Activated T-cell treated with anti-CD3 and anti-CD28 coated beads for 48 hours (primary cell): Measurements from ENCODE around the gene TNNI3.

ENCODE experiments used
- DNase-seq: peaks from one replicate; pipeline ENCODE4 v3.0.0-alpha.2; 2020; ENCODE audit warnings: low read depth

The TNNI3 gene

GRCh38 chr19:55146705-55147273 is 10.7 kb downstream of the TNNI3 start:
- DNase-seq, result no peak

DNA sequence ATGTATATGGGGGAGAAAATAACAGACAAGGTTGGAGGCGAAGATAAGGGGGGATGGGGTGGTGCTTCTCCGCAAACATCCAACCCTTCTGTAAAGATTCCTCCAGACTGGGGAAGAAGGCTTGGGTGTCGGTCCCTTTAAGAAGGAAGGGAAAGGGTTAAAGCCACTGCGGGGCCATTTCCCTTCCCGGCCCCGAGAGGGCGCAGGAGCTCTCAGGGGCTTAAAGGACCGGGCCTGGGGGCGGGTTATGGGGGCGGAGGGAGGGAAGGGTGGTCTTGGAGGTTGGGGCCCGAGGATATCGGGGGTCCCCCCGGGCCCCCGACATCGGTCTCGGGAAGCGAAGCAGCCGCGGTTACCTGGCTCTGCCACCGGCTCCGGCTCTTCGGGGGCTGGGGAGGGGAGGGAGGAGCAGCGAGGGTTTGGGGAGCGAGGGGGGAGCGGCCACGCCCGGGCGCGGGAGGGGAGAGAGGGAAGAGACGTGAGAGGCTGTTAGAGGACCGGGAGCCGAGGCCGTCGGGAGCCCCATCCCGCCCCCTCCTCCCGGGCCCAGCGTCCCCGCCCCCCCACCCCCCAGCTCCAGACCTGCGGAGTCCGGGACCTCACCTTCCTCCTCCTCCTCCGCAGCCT is 11.3 kb downstream of the TNNI3 start:
- DNase-seq, result no peak

DNA sequence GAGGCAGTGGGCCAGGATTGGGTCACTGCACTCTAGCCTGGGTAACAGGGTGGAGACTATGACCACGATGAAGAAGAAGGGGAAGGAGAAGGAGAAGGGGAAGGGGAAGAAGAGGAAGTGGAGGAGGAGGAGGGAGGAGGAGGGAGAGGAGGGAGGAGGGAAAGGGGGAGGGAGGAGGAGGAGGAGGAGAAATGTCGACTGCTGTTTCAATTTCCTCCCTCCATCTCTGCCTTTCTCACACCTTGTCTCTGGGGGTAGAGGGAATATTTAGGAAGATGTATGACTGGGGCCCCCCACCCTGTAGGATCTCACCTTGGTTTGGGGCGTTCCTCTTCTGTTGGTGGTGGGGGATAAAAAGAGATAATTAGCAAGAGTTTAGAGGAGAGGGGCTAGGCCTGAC is 12.3 kb downstream of the TNNI3 start:
- DNase-seq, result no peak

DNA sequence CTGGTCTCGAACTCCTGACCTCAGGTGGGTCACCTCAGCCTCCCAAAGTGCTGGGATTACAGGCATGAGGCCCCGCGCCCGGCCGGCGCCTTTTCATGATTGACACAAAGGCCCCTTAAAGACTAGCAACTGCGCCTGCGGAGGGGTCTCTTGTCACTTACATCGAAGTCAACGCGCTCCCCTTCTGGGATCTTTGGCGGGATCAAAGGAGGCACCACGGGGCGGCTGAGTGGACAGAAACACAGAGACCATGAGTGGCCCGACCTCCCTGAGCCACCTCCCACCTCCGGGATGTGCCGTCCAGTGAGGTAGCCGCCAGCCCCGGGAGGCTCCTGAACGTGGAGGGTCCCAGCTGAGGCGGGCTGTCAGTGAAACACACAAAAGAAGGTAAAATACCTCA is 15.8 kb downstream of the TNNI3 start:
- DNase-seq, result no peak

GRCh38 chr19:55137915-55138314 is 19.6 kb downstream of the TNNI3 start:
- no peak for DNase-seq

DNA sequence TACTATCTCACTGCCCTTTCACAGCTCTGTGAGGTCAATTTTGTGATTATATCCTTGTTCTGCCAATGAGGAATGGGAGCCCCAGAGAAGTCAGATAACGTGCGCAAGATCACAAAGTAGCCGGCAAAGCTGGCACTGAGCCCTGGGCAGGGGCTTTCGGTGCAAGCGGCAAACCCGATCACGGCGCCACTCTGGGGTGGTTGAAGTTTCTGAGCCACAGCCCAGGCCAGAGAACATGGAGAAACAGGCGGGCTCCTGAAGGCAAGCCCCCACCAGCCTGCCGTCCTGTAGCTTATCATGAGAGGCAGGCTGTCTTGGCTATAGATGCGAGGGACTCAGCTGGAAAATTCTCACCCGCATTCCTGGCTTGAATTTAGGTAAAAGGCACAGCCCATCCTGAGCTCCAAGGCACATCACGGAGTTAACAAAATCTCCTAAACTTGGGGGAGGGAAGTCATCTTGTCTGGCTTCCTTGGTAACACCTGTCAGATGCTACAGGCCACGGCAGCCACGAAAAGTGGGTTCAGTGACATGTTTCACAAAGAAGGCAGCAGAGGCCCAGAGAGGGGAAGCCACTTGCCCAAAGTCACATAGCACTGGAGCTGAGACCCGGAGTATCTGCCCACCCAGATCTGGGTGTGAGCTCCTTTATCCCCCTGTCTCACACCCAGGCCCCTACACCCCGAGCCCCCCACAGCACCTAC is 21.0 kb downstream of the TNNI3 start:
- no peak for DNase-seq

- no peak for DNase-seq
Observed at GRCh38 chr19:55134736-55135135, 22.8 kb downstream of the TNNI3 start.

DNA sequence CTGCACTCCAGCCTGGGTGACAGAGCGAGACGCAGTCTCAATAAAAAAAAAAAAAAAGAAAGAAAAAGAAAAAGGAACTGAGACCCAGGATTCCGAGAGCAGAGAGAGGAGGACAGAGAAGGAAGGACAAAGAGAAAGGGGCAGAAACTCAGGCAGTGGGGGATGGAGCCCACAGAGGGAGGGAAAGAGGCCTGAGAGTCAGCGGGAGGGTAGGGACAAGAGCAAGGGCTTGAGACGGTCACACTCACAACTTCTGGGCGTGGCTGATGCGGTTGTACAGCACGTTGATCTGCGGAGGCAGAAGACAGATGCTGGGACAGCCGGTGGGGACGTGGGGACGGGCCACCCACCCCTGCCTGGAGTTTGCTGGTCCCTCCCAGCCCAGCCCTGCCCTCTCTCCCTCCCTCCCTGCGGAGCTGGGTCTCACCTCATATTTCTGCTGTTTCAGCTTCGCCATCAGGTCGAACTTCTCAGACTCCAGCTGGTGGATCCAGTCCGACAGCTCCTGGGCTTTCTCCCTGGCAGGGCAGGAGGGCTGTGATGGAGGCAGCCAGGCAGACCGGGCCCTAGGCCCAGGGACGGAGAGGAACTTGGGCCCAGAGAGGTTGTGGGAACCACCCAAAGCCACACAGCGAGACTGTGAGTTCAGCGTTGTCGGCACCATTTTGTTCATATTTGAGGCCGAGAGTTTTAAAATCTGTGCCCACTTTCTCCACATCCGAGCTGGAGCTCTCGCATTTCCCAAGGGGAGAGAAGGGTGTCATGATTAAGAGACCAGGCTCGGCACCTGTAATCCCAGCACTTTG is 23.7 kb downstream of the TNNI3 start:
- DNase-seq, result no peak

DNA sequence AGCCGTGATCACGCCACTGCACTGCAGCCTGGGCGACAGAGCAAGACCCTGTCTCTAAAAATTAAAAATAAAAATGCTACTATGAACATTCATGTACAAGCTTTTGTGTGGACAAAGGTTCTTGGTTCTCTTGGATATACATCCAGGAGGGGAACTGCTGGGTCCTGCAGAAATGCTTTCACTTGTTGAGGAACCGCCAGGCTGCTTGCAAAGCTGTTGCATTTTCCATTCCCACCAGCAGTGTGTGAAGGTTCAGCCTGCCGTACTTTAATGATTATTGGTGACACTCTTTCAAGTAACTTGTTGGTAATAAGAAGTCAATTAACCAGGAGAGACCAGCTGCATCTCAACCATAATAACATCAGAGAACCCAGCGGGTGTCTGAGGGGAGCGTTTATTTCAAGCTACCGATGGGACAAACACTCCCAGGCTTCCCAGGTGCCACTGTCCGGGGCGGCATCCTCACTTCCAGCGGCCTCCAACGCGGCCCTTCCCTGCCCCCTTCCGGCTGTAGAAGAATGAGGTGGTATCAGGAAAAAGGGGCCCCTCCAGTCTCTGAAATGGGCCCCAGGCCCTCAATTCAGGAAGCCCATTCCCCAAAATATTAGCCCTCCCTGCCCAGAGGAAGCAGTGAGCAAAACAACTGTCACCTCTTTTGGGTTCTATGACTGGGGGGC is 24.9 kb downstream of the TNNI3 start:
- DNase-seq, result no peak

GRCh38 chr19:55131421-55131820 is 26.1 kb downstream of the TNNI3 start:
- DNase-seq, result no peak

DNA sequence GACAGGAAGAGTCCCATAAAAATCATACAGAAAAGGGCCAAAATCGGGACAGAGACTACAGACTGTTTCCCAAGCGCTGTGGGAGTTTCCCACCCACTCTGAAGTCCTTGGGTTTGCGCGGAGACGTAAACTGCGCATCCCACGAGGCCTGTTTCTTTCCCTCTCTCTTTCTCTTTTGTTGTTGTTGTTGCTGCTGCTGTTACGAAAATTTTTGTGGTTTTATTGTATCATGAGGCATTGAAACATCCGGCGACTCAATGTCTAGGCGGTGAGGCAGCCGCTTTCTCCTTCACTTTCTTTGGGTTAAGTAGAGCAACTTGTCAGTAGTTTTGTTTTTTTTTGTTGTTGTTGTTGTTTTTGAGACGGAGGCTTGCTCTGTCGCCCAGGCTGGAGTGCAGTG is 38.5 kb downstream of the TNNI3 start:
- DNase-seq, result no peak

DNA sequence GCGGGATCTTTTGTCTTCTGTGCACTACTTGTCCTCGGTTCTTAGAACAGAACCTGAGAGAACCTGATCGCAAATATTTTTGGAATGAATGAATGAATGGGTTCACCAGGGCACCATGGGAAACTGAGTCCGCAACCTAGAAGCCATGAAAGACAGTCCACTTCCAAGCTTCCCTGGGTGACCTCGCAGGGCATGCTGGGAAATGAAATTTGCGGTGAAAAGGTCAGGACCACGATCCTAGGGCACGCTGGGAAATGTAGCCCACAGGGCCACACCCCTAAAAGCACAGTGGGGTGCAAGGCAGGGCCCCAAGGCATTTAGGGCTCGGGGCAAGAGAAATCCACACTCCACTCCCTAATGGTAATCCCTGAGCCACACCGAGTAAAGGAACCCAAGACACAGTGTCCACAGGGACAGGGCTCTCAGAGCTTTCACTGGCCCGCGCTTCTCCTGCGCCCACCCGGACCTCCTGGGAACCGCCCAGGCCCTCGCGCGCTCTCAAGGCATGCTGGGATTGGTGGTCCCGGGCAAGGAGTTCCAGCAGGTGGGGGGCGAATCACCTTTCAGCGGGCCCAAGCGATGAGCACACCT is 39.0 kb downstream of the TNNI3 start:
- no peak for DNase-seq

- peak; percentile 95 for DNase-seq
Observed at GRCh38 chr19:55117663-55118391, 39.7 kb downstream of the TNNI3 start.

- DNase-seq, result no peak
Observed at GRCh38 chr19:55116859-55117662, 40.5 kb downstream of the TNNI3 start, which contains the start of gene PPP1R12C. TSS of gene PPP1R12C (minus strand) at chr19:55117637. CDS start at chr19:55117543, 94 bp downstream.

DNA sequence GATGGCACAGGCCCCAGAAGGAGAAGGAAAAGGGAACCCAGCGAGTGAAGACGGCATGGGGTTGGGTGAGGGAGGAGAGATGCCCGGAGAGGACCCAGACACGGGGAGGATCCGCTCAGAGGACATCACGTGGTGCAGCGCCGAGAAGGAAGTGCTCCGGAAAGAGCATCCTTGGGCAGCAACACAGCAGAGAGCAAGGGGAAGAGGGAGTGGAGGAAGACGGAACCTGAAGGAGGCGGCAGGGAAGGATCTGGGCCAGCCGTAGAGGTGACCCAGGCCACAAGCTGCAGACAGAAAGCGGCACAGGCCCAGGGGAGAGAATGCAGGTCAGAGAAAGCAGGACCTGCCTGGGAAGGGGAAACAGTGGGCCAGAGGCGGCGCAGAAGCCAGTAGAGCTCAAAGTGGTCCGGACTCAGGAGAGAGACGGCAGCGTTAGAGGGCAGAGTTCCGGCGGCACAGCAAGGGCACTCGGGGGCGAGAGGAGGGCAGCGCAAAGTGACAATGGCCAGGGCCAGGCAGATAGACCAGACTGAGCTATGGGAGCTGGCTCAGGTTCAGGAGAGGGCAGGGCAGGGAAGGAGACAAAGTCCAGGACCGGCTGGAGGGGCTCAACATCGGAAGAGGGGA is 41.2 kb downstream of the TNNI3 start:
- DNase-seq, result peak; percentile 43

DNA sequence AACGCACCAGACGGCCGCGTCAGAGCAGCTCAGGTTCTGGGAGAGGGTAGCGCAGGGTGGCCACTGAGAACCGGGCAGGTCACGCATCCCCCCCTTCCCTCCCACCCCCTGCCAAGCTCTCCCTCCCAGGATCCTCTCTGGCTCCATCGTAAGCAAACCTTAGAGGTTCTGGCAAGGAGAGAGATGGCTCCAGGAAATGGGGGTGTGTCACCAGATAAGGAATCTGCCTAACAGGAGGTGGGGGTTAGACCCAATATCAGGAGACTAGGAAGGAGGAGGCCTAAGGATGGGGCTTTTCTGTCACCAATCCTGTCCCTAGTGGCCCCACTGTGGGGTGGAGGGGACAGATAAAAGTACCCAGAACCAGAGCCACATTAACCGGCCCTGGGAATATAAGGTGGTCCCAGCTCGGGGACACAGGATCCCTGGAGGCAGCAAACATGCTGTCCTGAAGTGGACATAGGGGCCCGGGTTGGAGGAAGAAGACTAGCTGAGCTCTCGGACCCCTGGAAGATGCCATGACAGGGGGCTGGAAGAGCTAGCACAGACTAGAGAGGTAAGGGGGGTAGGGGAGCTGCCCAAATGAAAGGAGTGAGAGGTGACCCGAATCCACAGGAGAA is 42.0 kb downstream of the TNNI3 start:
- DNase-seq, result no peak

GRCh38 chr19:55114566-55115145 is 42.9 kb downstream of the TNNI3 start:
- DNase-seq, result no peak

- DNase-seq, result no peak
Observed at GRCh38 chr19:55113570-55114039, 43.9 kb downstream of the TNNI3 start.
